ENCODE results near the gene CDH11.

CDH11 gene

DNA sequence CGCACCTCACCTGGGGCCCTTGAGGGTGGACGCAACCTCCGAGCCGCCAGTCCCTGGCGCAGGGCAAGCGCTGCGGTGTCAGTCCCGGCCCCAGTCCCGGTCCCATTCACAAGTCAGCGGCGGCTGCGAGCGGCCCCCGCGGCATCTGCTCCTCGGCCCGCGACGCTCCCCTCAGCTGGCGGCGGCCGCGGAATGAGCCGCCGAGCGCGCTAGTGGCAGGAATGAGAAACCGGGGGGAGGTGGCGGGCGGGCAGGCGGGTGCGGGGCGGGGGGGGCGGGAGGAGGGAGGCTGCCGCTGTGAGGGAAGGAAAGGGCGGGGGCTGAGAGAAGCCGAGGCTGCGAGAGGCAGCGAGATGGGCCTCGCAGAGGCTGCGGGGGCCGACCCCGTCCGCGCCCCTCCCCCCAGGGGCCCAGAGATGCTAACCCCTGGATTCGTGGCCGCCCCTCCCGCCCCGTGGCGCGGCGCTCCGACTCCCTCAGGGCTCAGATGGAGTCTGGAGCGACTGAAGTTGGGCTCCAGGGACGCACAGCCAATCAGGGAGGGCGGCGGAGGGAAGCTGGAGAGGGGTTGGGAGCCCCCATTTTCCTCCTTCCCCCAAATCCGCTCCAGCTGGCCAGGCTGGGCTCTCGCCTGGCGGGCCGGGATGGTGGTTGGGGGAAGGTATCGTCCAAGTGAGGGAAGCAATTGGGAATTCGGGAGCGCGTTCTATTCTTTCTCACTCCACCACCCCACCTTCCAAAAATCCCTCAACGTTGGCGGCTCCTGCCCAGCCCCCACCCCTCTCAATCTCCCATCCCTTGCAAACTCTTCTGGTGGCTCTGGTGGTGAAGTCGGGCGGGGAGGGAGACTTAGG, at the start of gene CDH11:
TSS of gene CDH11 (minus strand) at position 194 of the 854 bp plus-strand sequence. CDS start 117,194 bp downstream, outside the sequence.
- no peak for DNase-seq

- no peak for DNase-seq
These were observed 32.5 kb upstream of the CDH11 start for GRCh38 chr16:65154321-65154720.

GRCh38 chr16:65153365-65154105, 31.7 kb upstream of the CDH11 start:
- no peak for DNase-seq

- no peak for DNase-seq
These were observed 26.9 kb upstream of the CDH11 start for GRCh38 chr16:65148804-65149203.

DNA sequence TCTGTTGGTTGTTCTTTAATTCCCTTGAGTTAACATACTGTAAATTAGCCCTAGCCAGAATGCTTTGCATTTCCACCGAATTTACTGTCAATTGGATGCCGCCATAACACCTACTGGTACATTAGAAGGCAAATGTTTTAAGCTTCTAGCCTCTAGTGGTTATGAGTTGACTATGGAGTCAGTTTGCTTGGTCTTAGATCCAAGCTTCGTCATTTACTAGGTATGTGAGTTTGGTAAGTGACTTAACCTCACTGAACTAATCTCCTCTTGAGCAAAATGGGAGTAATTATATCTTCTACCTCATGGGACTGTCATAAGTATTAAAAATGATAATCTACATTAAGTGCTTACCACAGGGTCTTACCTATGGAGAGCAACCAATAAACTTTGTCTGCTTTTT, 20.4 kb upstream of the CDH11 start:
- DNase-seq, result no peak

DNA sequence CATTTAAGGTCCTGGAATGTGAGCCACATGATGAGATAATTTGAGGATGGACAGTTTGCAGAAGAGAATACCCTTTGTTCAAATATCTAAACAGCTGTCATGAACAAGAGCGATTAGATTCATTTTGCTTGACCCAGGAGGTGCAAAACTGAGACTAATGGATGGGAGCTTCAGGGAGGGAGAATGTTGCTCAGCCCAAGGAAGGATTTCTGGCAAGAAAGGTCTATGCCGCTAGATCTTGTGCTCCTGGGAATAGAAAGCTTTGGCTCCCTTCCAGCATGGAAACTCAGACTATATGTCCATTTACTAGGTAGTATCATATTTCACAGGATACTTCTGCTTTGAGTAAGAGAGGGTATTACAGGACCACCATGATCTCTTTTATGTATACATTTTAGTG, 14.8 kb upstream of the CDH11 start:
- DNase-seq, result no peak

DNA sequence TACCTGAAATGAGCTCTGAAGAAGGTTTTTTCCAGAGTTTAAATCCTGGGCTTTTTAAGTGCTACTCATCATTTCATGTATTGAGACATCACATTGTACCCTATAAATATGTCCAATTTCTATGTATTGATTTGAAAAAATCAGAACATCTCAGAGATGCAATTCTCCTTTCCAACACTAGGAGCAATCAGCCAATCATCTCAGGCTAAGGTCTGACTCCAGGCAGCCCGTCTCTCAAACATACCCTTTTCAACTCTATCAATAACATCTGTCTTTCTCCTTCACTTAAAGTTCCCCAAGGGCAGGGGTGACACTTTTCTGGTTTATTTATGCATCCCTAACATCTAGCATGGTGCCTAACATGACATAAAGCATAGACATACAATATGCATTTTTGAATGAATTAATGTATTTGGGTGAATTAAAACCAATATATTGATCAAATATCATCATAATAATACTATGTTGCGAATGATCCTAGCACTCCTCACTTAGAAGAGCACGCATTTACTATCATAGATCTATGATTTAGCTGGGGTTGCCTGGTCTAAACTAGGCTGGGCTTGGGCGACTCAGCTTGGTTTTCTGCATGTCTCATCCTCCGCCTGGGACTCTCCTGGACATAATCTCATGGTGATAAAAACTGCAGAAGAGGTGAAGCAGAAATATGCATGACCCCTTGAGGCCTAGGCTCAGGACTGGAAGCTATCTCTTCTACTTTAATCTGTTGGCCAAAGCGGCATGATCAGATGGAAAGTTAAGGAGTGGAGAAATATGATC, 5.2 kb upstream of the CDH11 start:
- DNase-seq, result no peak

GRCh38 chr16:65125871-65126270, 4.0 kb upstream of the CDH11 start:
- DNase-seq, result no peak

GRCh38 chr16:65125322-65125721, 3.5 kb upstream of the CDH11 start:
- DNase-seq, result no peak

- no peak for DNase-seq
These were observed 2.7 kb upstream of the CDH11 start for GRCh38 chr16:65124596-65124995.

DNA sequence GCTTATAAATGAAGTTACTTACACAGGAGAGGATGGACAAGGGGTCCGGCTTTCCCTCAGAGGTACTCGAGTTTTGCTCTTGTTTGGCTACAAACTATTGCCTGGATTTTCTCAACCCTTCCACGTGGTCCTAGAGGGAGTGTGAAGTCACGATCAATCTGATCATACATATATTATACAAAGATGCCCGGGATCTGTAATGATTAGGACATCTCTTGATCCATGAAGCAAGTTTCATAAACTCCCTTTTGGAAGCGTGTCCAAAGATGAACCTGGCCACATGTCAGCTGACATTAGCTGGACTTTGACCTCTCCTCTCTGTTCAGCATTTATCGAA, 2.3 kb upstream of the CDH11 start:
- no peak for DNase-seq

DNA sequence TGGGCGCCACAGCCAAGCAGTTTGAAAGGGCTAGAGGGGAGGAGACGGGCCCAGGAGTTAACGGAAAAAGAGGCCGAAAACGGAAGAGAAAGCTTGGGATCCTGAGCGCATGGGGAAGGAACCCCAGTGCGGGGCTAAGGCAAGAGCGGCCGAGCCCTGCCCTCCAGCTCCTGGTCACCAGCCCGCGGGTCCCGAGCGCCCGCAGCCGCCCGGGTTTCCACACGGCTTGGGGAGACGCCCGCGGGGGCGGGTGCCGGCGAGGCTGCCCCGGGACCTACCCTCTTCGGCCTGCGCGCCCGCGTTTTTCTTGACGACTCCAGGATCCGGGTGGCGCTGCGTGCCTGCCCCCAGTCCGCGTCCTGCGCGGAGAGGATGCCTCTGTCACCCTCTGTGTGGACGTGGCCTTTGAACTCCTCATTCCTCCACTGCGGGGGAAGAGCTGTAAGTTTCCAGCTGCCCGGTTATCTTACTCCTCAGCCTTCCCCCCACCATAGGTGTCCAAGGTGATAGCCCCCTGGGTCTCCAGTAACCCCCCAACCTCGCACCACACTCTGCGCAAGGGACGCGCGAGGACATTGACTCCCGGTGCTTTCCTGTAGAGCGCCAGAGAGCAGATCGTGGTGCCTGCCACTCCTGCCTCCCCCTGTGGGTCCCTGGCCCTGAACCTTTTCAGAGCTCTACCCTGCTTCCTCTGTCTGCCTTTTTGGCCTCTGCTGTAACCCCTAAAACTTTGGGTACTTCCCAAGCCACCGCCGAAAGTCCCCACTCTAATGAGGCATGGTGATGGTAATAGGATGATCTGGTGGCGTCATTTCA, 1.7 kb upstream of the CDH11 start:
- no peak for DNase-seq

- no peak for DNase-seq
These were observed 997 bp upstream of the CDH11 start for GRCh38 chr16:65122724-65123395.

GRCh38 chr16:65120831-65121721, 787 bp downstream of the CDH11 start:
- DNase-seq, result no peak

DNA sequence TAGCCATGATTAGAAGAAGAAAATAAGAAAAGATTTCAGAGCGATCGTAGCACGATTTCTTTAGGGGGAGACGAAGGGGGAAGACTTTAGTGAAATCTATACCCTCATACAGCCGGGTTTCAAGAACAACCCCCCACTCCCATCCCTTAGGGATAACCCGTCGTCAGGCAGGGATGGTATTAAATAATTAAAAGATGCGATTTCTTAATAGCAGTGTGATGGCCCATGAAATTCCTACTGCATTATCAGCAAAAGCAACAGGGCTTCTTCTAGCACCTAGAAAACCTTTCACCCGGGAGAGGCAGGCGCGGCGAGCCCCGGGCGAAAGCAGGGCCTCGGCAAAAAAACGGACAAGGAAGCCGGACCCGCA, 1.4 kb downstream of the CDH11 start:
- DNase-seq, result no peak

DNA sequence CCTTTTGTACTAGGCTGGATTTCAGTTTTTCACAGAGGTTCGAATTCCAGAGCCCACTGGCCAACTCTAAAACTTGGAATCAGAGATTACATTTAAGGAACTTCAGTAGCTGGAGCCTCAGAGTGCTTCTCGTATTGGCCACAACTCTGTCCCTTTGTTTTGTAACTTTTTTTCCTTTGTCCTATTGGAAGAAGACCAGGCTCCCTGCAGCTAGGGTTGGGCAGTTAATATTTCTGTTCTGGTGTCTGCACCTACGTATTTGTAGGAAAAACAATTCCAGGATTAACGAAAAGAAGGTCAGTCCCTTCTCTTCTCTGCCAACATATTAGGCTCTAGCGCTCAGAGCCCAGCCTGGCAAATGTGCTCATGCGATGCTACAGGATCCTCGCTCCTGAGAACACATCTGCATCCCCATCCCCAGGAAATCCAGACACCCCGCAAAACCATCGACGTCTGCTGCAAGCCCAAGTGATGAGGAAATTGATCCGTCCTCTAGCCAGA, 1.9 kb downstream of the CDH11 start:
- no peak for DNase-seq

DNA sequence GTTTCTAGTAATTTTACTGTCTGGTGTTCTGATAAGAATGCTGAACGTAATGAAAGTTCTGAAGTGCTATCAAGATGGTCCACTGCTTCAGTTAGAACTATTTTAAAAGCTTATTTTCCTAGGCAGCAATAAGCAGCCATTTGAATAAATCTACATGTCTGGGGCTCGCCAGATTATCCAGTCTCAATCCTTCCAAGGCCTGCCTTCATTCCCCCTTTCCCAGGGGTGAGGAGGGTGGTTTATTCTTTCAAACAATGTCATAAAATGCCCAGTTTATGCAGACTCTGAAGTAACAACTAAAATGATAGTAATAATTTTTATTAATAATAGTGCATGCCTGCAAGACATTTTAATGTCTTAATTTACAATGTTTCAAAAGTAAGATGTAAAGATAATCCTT, 2.4 kb downstream of the CDH11 start:
- no peak for DNase-seq

DNA sequence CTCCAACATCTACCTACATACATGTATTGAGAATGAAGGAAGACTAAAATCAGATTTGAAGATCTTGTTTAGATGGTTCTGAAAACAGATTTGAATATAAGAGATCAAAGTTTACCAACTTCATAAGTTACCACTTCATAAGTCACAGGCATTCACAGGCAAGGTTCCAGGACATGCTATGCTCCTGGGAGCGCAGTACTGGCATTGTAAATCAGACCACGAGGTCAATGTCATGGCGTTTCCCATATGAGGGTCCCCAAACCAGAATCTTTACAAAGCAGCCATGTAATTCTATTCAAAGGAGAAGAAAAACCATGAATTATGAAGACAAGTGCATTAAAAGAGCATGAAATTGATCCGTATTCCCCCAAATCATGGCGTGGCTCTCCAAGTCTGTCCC, 3.0 kb downstream of the CDH11 start:
- no peak for DNase-seq

- no peak for DNase-seq
These were observed 3.9 kb downstream of the CDH11 start for GRCh38 chr16:65117811-65118448.

DNA sequence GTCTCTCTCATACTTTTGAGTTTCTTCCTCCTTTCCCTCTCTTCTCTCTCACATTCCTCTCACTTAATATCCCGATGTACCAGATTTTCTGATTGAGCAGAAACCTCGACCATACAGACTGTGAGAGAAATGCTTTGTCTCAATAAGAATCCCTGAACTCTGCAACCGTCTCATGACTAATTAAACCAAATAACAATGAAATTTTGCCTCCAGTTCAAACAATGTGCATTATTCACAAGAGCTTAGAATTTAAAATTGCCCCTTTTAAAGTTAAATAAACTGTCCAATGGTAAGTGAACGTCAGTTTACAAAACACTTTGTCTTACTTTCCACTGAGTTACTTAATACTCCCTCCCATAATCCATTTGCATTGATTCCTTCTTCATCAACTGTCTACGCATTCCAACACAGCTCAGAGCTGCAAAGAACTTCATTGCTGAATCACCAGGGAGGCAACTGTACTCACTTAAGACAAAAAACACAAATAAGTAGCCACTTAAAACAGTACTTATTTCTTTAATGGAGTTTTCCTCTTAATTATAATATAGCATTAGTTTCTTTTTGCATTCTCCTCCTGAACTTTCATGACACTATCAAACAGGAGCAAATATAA, 4.9 kb downstream of the CDH11 start:
- no peak for DNase-seq
